ENCODE measurements around the gene RENBP.

Gene RENBP

DNA sequence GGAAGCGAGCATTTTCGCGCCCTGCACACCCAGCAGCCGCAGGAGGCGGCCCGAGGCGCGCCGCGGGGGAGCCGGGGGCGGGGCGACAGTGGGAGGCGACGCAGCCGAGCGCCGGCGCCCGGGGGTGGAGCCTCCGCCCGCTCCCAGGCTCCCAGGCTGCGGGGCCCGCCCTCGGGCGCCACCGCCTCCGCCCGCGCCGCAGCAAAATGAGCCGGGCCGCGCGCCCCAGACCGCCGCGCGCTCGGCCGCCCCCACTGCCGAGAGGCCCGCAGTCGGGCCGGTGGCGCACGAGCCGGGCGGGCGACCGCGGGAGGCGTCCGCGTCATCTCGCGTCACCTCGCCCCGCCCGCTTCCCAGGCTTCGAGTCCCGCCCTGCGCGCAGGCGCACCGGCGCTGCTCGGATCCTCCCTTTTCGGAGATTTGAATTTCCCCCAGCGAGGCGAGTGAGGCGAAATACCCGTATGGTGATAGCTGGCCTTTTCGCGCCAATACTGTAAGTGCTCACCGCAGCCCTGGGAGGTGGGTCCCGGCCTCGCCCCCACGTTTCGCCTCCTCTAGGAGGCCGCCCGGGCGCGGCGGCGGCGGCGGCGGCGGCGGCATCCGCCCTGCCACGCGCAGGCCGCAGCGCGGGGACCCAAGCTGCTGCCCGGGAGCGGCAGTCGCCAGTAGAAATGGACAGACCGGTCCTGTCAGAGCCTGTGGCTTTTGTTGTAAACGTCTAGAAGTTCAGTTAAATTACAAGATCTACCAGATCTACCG is 28.1 kb upstream of the RENBP start, which contains the start of gene TMEM187:
TMEM187 (plus strand) TSS at position 387 of the 759 bp plus-strand sequence. CDS start 9,309 bp downstream, outside the sequence.
- H3K4me2 ChIP-seq (ENCODE audit: insufficient read depth, low read length, poor library complexity, severe bottlenecking), result peak within 1 kb of the TSS; percentile 57
- H3K79me1 ChIP-seq (ENCODE audit: low read depth, low read length), result peaks cover 8% of the 10 kb centered on the region
- H3K4me1 ChIP-seq (ENCODE audit: control insufficient read depth in 2 of 2, insufficient read depth in 1 of 2, low read depth in 1 of 2, low read length in 2 of 2), result peaks cover 13 to 32% of the 10 kb centered on the region in 2 donors
- DNase-seq (ENCODE audit: low spot score), result peak; percentile 77
- peak within 1 kb of the TSS; percentile 38 for H3K14ac ChIP-seq (ENCODE audit: low read length)
- peak within 1 kb of the TSS; percentile 85 for H3K23ac ChIP-seq (ENCODE audit: low read depth, low read length, poor library complexity)
- H2BK12ac ChIP-seq (ENCODE audit: low read length), result no peak within 1 kb of the TSS
- peak within 1 kb of the TSS; percentile 78 for H2AFZ ChIP-seq (ENCODE audit: low read length)
- H3K27ac ChIP-seq (replicated peaks; ENCODE audit: low read length), result peak within 1 kb of the TSS; percentile 99
- H2BK15ac ChIP-seq (ENCODE audit: low read length), result peak within 1 kb of the TSS; percentile 75
- peak within 1 kb of the TSS; percentile 93 for H3K9ac ChIP-seq (ENCODE audit: low read depth, low read length, poor library complexity)
- peaks cover 0 to 21% (median 0%) of the 10 kb centered on the region in 3 experiments for H3K27me3 ChIP-seq (ENCODE audit: control insufficient read depth in 3 of 3, insufficient read depth in 3 of 3, low read depth in 1 of 3, low read length in 3 of 3)
- H2BK5ac ChIP-seq (ENCODE audit: low read length), result peak within 1 kb of the TSS; percentile 87
- H3K36me3 ChIP-seq (replicated peaks in 1 of 2; ENCODE audit: control insufficient read depth in 2 of 2, insufficient read depth in 2 of 2, low read length in 2 of 2), result peaks cover 0 to 22% of the 10 kb centered on the region in 2 donors
- no CpG with 5 or more reads among the region's 103 CpGs for WGBS, 2 donors (ENCODE audit: extremely low coverage in 2 of 2, insufficient read length in 2 of 2, insufficient replicate concordance in 1 of 2)
- no peak within 1 kb of the TSS for H4K91ac ChIP-seq (ENCODE audit: low read depth, low read length, poor library complexity)
- H3K4me3 ChIP-seq (ENCODE audit: low read length in 2 of 2), result peak within 1 kb of the TSS; percentile 66 to 88
- H3K18ac ChIP-seq (ENCODE audit: low read length), result peak within 1 kb of the TSS; percentile 99
- no peak within 1 kb of the TSS for H4K8ac ChIP-seq (ENCODE audit: low read depth, low read length)
- no peak within 1 kb of the TSS for H3K4ac ChIP-seq (ENCODE audit: low read length)
- no peak within 1 kb of the TSS for H2AK5ac ChIP-seq (ENCODE audit: low read depth, low read length)
- H2BK120ac ChIP-seq (ENCODE audit: low read depth, low read length), result peak within 1 kb of the TSS; percentile 91
- no peaks in the 10 kb centered on the region for H3K9me3 ChIP-seq (replicated peaks in 1 of 2; ENCODE audit: control insufficient read depth in 2 of 2, insufficient read depth in 1 of 2, low read depth in 1 of 2, low read length in 2 of 2)

DNA sequence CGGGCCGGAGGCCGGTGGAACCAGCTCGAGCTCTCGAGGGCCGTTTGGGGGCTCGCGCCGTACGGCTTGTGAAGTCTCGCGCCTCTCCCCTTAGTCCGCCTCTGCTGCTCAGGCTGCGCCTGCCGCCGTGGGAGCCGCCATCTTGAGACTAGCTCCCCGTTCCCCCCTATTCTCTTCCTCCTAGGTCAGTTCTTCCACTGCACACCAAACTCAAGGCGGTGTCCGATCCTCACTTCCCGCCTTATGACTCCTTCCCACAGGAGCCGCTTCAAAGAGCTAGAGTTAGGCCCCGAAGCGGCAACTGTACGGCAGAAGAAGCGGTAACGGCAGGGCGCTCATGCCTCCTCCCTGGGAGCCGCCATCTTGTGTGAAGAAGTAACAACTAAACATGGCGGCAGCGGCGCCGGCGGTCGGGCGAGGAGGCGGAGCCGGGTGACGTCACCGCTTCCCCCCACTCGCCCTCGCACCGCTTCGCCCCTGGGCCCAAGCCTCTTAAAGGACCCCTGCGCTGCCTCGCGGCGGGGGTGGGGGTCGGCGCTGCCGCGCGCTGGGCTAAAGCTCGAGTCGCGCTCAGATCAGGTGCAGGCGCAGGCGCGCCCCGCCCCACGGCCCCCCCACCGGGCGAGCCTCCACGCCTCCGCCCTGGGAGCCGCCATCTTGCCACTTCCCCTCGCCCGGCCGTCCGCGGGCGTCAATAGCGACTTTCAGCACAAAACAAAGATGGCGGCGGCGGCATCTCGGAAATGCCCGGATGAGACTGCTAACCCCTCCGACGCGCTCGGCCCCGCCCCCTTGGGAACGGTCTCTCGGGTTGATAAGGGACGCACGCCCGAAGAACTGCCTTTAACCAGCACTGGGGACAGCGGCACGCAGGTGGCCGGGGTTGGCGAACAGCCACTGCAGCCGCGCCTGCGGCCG is 27.3 kb upstream of the RENBP start, which contains the start of gene HCFC1:
HCFC1 (minus strand) TSS at position 369 of the 918 bp plus-strand sequence. CDS start 978 bp downstream, outside the sequence.
- Histone ChIP-seq H3K27me3 (ENCODE audit: control insufficient read depth in 3 of 3, insufficient read depth in 3 of 3, low read depth in 1 of 3, low read length in 3 of 3) (peaks cover 0 to 18% (median 0%) of the 10 kb centered on the region in 3 experiments), H3K9me3 (replicated peaks in 1 of 2; ENCODE audit: control insufficient read depth in 2 of 2, insufficient read depth in 1 of 2, low read depth in 1 of 2, low read length in 2 of 2) (no peaks in the 10 kb centered on the region), H3K36me3 (replicated peaks in 1 of 2; ENCODE audit: control insufficient read depth in 2 of 2, insufficient read depth in 2 of 2, low read length in 2 of 2) (peaks cover 0 to 30% of the 10 kb centered on the region in 2 donors), H2BK12ac (ENCODE audit: low read length) (no peak within 1 kb of the TSS), H2BK5ac (ENCODE audit: low read length) (peak within 1 kb of the TSS; percentile 87), H3K4me1 (ENCODE audit: control insufficient read depth in 2 of 2, insufficient read depth in 1 of 2, low read depth in 1 of 2, low read length in 2 of 2) (peaks cover 18 to 32% of the 10 kb centered on the region in 2 donors), H2BK120ac (ENCODE audit: low read depth, low read length) (peak within 1 kb of the TSS; percentile 91), H3K4me3 (ENCODE audit: low read length in 2 of 2) (peak within 1 kb of the TSS; percentile 66 to 88), H3K27ac (replicated peaks; ENCODE audit: low read length) (peak within 1 kb of the TSS; percentile 99), H3K4ac (ENCODE audit: low read length) (peak within 1 kb of the TSS; percentile 76), H3K9ac (ENCODE audit: low read depth, low read length, poor library complexity) (peak within 1 kb of the TSS; percentile 93), H4K8ac (ENCODE audit: low read depth, low read length) (peak within 1 kb of the TSS; percentile 3), H3K23ac (ENCODE audit: low read depth, low read length, poor library complexity) (peak within 1 kb of the TSS; percentile 85), H2BK15ac (ENCODE audit: low read length) (peak within 1 kb of the TSS; percentile 75), H3K14ac (ENCODE audit: low read length) (peak within 1 kb of the TSS; percentile 71), H2AFZ (ENCODE audit: low read length) (peak within 1 kb of the TSS; percentile 78), H3K79me1 (ENCODE audit: low read depth, low read length) (peaks cover 8% of the 10 kb centered on the region), H3K18ac (ENCODE audit: low read length) (peak within 1 kb of the TSS; percentile 99), H2AK5ac (ENCODE audit: low read depth, low read length) (peak within 1 kb of the TSS; percentile 94), H4K91ac (ENCODE audit: low read depth, low read length, poor library complexity) (no peak within 1 kb of the TSS), H3K4me2 (ENCODE audit: insufficient read depth, low read length, poor library complexity, severe bottlenecking) (peak within 1 kb of the TSS; percentile 57)
- DNase-seq (ENCODE audit: low spot score), result peak; percentile 88
- no CpG with 5 or more reads among the region's 96 CpGs for WGBS, 2 donors (ENCODE audit: extremely low coverage in 2 of 2, insufficient read length in 2 of 2, insufficient replicate concordance in 1 of 2)

DNA sequence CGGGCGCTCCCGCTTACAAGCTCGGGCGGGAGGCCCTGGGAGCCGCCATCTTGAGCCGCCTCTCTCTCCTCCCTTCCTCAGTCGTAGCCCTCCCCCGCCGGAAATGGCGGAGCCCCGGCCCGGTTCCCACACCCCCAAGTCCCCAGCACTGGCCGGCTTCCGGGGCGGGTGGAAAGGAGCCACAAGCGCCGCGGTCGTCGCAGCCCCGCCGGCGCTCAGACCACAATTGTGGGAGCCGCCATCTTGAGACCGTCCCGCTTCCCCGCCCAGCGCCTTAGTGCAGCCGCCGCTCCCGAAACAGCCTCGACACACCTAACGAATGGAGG is 26.6 kb upstream of the RENBP start:
- H3K23ac ChIP-seq (ENCODE audit: low read depth, low read length, poor library complexity), result peak overlapping the region; percentile 85
- H3K79me1 ChIP-seq (ENCODE audit: low read depth, low read length), result peaks cover 8% of the 10 kb centered on the region

More for the DNA sequence above, 26.6 kb upstream of the RENBP start:
- peak overlapping the region; percentile 90 for H3K9ac ChIP-seq (ENCODE audit: low read depth, low read length, poor library complexity)
- peaks cover 0 to 16% (median 0%) of the 10 kb centered on the region in 3 experiments for H3K27me3 ChIP-seq (ENCODE audit: control insufficient read depth in 3 of 3, insufficient read depth in 3 of 3, low read depth in 1 of 3, low read length in 3 of 3)
- H2BK120ac ChIP-seq (ENCODE audit: low read depth, low read length), result peak overlapping the region; percentile 91
- H3K4me2 ChIP-seq (ENCODE audit: insufficient read depth, low read length, poor library complexity, severe bottlenecking), result peak overlapping the region; percentile 57
- H3K14ac ChIP-seq (ENCODE audit: low read length), result peak overlapping the region; percentile 71
- H3K36me3 ChIP-seq (replicated peaks in 1 of 2; ENCODE audit: control insufficient read depth in 2 of 2, insufficient read depth in 2 of 2, low read length in 2 of 2), result peaks cover 0 to 34% of the 10 kb centered on the region in 2 donors
- H3K4ac ChIP-seq (ENCODE audit: low read length), result no peak overlapping the region
- H3K4me3 ChIP-seq (ENCODE audit: low read length in 2 of 2), result peak overlapping the region; percentile 66 to 88
- WGBS, 2 donors (ENCODE audit: extremely low coverage in 2 of 2, insufficient read length in 2 of 2, insufficient replicate concordance in 1 of 2), result no CpG with 5 or more reads among the region's 34 CpGs
- no peak overlapping the region for H2BK15ac ChIP-seq (ENCODE audit: low read length)
- no peak overlapping the region for H4K91ac ChIP-seq (ENCODE audit: low read depth, low read length, poor library complexity)
- peak overlapping the region; percentile 94 for H2AK5ac ChIP-seq (ENCODE audit: low read depth, low read length)
- H2BK5ac ChIP-seq (ENCODE audit: low read length), result peak overlapping the region; percentile 87
- no peak overlapping the region for H2BK12ac ChIP-seq (ENCODE audit: low read length)
- H4K8ac ChIP-seq (ENCODE audit: low read depth, low read length), result peak overlapping the region; percentile 3
- peak overlapping the region; percentile 99 for H3K27ac ChIP-seq (replicated peaks; ENCODE audit: low read length)
- peaks cover 18 to 32% of the 10 kb centered on the region in 2 donors for H3K4me1 ChIP-seq (ENCODE audit: control insufficient read depth in 2 of 2, insufficient read depth in 1 of 2, low read depth in 1 of 2, low read length in 2 of 2)
- H3K18ac ChIP-seq (ENCODE audit: low read length), result peak overlapping the region; percentile 98
- no peaks in the 10 kb centered on the region for H3K9me3 ChIP-seq (replicated peaks in 1 of 2; ENCODE audit: control insufficient read depth in 2 of 2, insufficient read depth in 1 of 2, low read depth in 1 of 2, low read length in 2 of 2)
- DNase-seq (ENCODE audit: low spot score), result peak; percentile 58
- peak overlapping the region; percentile 78 for H2AFZ ChIP-seq (ENCODE audit: low read length)

All from neuronal stem cell (in vitro differentiated cells).